ENCODE data around the gene FOS. TPM values are rescaled to one million over a fixed set of nuclear protein-coding genes. Genes with fewer than 3 reads are reported as not detected.

Gene FOS
- total and polyA plus RNA-seq, 2 of the 4 experiments (the other 2 are of a cell fraction) = 53.6 to 171 TPM

GRCh38 chr14:75329369-75329768, 50.7 kb downstream of the FOS start:
- Histone ChIP-seq H3K4me3 (ENCODE audit: insufficient read depth, low read depth, low read length) (no peak overlapping the region), H3K79me1 (ENCODE audit: low read depth in 1 of 2, low read length in 2 of 2) (no peaks in the 10 kb centered on the region), H4K5ac (ENCODE audit: low read depth, low read length) (no peak overlapping the region), H2AK9ac (replicated peaks; ENCODE audit: low read depth, low read length, poor library complexity) (no peak overlapping the region), H2BK15ac (ENCODE audit: low read depth, low read length) (no peak overlapping the region), H3K27me3 (ENCODE audit: control insufficient read depth, insufficient read depth, low read length) (peaks cover 42% of the 10 kb centered on the region), H2BK120ac (ENCODE audit: low read depth, low read length) (no peak overlapping the region), H3K9me3 (ENCODE audit: control insufficient read depth, insufficient read depth, low read length) (no peaks in the 10 kb centered on the region), H4K8ac (ENCODE audit: low read depth in 2 of 2, low read length in 2 of 2) (no peak overlapping the region), H3K4ac (ENCODE audit: low read depth, low read length) (no peak overlapping the region), H3K36me3 (ENCODE audit: control insufficient read depth, insufficient read depth, low read length) (no peaks in the 10 kb centered on the region), H3K4me1 (ENCODE audit: control insufficient read depth, insufficient read depth, low read length) (peaks cover 1% of the 10 kb centered on the region; the same call in 1 of the 2 replicates), H3K27ac (ENCODE audit: insufficient read depth, low read length) (no peak overlapping the region), H2AFZ (replicated peaks; ENCODE audit: low read length, poor library complexity) (no peak overlapping the region), H3K23ac (ENCODE audit: low read depth, low read length) (no peak overlapping the region), H3K9me1 (ENCODE audit: insufficient read depth, low read length) (no peaks in the 10 kb centered on the region), H3K14ac (replicated peaks; ENCODE audit: low read depth, low read length) (no peak overlapping the region), H2BK20ac (ENCODE audit: low read depth, low read length) (no peak overlapping the region), H2BK5ac (ENCODE audit: low read depth, low read length, poor library complexity, severe bottlenecking) (no peak overlapping the region), H4K20me1 (ENCODE audit: insufficient read depth, low read length) (no peaks in the 10 kb centered on the region), H3K4me2 (ENCODE audit: low read depth, low read length) (no peak overlapping the region), H4K91ac (ENCODE audit: insufficient read depth, low read depth, low read length) (no peak overlapping the region), H3K18ac (ENCODE audit: low read depth, low read length) (no peak overlapping the region), H3K56ac (ENCODE audit: extremely low read depth, insufficient read depth, low read length) (no peak overlapping the region), H3K9ac (ENCODE audit: low read depth, low read length) (no peak overlapping the region), H2AK5ac (ENCODE audit: low read depth, low read length) (no peak overlapping the region)
- in situ Hi-C loops (cut with MboI; ENCODE audit: low sequenced_read_pairs) (no loop called here), dilution Hi-C loops (cut with HindIII; ENCODE audit: low sequenced_read_pairs, unreplicated experiment) (no loop called here), intact Hi-C loops (cut with micrococcal nuclease) (no loop called here)
- ChIA-PET CTCF (no interaction called here), POLR2A (ENCODE audit: unreplicated experiment) (interaction anchor here (0.6 kb wide), 1 partner anchor 23 kb away, joined by 3 read pairs; no protein-coding TSS in a partner anchor)
- DNase-seq (no peak), ATAC-seq (ENCODE audit: low read depth) (no peak)
- TF ChIP-seq ELK1 (IDR thresholded peaks at IDR 0.05; ENCODE audit: borderline replicate concordance, low read depth, low read length) = no peak
- no peak for TF ChIP-seq CHD1 (IDR thresholded peaks at IDR 0.05; ENCODE audit: low read depth, low read length)
- TF ChIP-seq RAD21 (IDR thresholded peaks at IDR 0.05; ENCODE audit: low read length) = no peak
- no peak for TF ChIP-seq USF2 (IDR thresholded peaks at IDR 0.05; ENCODE audit: low read depth, low read length)
- TF ChIP-seq RFX5 (IDR thresholded peaks at IDR 0.05; ENCODE audit: low read depth, low read length) = no peak
- no peak for TF ChIP-seq MXI1 (IDR thresholded peaks at IDR 0.05; ENCODE audit: borderline replicate concordance, low read depth, low read length)
- BruUV-seq (replicated peaks) = no TSS peak

All from IMR-90 (cell line).